Measurements from ENCODE around the gene PDE6D.

GRCh38 chr2:231699006-231699405 lies 82.1 kb downstream of the PDE6D start:
- no peak for TF ChIP-seq CTCF (IDR thresholded peaks at IDR 0.05)
- no peak for TF ChIP-seq POLR2A (IDR thresholded peaks at IDR 0.05)
- TF ChIP-seq POLR2AphosphoS5 (IDR thresholded peaks at IDR 0.05; ENCODE audit: insufficient read depth in 1 of 2, low read depth in 1 of 2), result no peak

All from vagina (tissue), 2 donors.